HG03442 (cell line): ENCODE results near the gene LTF.
"Not testable (repeated sequence)": the region's sequence is repeated elsewhere in the genome, so short reads cannot be mapped to it uniquely, and the experiment has no call there.

Experiments used
- ATAC-seq: cut with Tn5 transposase; IDR thresholded peaks from one replicate; pipeline ENCODE4 v1.9.1; 2021; ENCODE audit warnings: mild to moderate bottlenecking, moderate library complexity; ENCODE audit not compliant: unreplicated experiment

Gene LTF

DNA sequence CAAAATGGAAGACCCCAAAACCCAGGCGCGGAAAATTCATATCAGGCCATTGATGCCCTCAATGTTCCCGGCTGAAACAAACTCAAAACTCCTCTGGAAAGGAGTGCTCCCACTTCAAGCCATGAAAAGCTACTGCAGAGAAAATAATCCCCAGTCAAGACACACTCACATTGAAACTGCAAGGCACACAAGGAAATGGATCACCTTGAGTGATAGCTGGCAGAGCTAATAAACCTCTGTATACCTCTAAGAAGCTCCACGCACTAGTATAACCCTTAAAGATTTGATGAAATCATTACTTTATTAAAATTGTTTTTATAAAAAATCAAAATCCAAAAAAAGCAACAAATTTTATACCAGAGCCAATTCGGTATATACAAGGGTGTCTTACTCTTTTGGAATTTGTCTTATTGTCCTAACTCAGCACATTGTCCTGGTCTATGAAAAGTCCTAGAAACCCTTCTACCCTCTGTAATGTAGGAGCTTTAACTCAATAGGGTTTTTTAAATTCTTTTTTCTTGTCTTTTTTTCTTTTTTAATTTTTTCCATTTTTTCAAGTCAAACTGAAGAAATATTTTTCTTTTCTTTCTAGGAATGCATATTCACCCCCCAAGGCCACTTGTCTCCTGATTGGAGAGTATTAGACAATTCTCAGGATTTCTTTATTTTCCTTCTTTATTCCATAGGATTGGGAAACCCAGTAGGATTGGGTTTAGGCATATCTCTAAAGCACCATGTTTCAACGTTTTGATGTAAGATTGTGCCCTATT, 66.3 kb downstream of the LTF start:
- no peak for ATAC-seq

DNA sequence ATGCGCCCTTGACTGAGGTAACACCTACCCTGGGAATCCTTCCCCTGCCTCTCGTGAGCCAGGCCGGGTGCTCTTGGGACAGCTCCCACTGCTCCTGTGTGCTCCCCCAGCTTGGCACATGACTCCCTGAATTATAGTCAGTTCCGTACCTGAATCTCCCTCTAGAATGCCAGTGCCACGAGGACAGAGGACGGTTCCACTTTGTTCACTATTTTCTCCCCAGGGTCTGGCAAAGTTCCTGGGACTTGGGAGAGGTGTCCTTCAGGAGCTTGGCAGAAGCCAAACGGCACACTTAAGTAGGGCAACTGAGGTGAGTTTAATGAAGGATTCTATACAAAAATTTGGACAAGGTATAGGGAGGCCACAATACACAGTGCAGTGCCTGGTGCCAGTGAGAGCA, 67.6 kb downstream of the LTF start:
- no peak for ATAC-seq

DNA sequence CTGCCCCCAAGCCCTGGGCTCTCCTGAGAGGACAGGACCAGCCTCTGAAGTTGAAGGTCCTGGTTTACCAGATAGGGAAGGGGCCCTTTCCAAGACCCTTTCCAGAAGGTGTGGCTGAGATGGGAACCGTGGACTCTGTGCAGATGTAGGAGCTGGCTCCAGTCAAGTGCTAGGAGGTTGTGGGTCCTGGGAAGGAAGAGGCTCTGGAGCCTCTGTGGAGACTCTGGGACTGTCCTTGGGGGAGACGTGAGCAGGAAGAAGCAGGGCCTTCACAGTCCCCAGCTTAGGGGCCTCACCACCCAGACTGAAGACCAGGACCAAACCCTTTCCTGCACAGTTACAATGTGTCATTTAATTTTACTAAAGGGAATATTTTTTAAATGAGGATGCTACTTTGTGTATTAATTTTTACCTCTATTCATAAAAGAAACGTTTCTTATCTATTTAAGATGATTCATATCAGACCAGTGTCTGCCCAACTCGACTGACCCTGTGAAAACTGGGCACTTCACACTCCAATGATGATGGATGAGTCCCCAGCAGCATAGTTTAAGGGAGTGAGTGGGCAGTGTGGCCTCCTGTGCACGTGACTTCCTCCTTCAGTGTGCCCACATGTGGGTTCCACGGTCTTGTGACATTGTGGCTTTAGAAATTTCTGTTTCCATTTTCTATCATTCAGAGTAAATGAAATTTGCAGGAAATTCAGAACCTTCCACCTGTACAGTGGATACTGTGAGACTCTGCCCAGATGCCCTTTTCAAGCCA, 68.8 kb downstream of the LTF start:
- ATAC-seq = no peak

DNA sequence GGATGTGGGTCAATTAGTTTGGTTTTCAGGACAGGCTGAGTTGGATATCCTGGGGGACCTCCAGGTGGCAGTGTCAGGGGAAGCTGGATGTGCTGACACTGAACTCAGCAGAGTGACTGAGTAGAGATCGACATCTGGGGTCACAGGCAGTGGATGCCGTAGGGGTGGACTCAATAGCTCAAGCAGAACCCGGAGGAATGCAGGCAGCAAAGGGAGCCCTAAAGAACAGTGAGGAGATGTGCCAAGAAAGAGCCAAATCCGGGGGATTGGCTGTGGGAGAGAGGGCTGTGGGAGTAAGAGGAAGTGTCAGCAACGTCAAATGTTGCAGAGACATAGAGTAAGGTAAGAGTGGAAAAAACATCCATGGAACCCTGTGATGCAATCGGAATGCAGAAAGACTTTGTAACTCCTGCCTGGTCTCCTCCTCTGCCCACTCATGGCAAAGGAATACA, 69.5 kb downstream of the LTF start:
- ATAC-seq = no peak

DNA sequence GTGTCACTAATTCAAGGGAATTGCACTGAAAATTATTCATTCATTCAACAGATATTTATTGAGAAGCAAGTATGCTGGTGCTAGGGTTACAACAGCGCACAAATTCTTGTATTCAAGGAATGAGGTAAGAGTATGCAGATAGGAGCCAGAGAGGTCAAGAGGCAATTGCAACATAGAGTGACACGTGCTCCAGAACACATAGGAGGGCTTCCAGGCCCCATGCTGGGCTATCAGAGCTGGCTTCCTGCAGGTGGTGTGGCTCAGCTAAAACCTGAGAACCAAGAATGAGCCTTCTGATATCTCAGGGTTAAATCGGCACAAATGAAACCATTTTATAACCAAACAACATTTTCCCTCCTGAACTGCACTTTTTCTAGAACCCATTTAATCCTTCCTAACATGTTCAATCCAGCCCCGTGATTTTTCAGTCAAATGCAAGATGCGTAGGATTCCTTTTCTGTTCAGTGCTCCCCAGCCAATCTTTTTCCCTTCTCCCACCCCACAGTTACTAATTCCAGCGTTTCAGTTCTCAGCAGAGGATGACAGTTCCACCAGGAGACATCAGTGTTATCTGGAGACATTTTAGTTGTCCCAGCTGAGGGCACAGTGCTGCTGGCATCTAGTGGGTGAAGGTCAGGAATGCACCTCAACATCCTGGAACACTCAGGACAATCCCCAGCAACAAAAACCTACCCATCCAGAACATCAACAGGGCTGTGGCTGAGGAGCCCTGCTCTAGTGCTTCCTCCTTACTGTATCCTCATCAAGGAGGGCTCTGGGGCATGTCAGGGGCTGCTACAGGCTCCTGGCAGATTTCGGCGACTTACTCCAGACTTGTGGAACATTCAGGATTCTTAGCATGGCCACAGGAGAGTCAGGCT, 70.9 kb downstream of the LTF start:
- no peak for ATAC-seq

- no peak for ATAC-seq
Observed at GRCh38 chr3:46393011-46393410, 71.7 kb downstream of the LTF start.

DNA sequence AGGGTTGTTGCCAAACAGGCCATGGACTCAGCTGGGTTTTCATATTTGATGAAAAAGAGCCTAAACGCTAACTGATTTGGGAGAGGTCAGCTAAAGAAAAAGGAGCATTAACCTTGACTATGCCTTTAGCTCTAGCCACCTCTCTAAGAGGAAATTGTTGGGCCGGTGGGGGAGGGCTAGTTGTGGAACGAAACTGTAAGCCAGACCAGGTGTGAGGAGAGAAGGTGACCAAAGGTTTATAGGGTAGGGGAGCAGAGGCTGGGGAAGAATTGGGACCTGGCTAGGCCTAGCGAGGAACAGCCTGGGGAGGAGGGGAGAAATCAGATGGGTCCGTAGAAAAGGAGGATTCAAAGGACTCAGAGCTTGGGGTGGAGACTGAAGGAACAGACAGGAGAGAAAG, 73.2 kb downstream of the LTF start:
- not testable (repeated sequence) for ATAC-seq

DNA sequence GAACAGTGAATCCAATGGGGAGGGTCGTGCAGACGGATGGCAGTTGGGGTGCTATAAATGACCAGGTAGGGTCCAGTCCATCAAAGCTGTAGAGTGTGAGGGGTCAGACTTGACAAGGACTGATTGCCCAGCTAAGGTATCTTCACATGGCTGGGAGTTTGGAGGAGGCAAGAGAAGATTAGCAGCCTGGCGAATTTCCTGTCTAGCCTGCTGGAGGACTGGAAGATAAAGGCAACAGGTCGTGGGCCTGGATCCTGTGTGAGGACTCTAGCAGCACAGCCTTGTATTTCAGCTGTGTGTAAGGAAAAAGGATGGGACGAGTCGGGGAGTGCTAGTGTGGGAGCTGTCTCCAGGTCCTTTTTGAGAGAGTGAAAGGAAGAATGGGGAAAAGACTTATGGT, 75.4 kb downstream of the LTF start:
- no peak for ATAC-seq

DNA sequence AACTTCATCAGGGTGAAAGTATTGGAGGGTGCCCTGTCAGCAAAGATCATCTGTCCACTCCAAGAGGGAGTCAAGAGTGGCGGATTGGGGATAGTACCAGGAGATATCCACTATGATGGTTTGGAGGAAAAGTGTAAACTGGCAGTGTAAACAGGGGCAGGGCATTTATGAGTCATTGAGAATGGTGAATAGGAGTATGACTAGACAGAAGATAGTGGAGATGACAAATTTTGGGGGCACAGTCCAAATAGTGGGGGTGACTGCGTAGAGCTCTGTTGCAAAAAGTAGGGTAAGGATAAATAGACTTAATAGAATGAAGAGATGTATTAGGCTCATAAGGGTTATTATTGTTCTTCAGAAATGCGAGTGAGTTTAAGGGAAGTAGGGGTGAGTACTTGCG, 75.9 kb downstream of the LTF start:
- ATAC-seq = not testable (repeated sequence)

- no peak for ATAC-seq
Observed at GRCh38 chr3:46386205-46386604, 78.5 kb downstream of the LTF start.
